ENCODE results near the gene CTNND2. TPM values are rescaled to one million over a fixed set of nuclear protein-coding genes. Genes with fewer than 3 reads are reported as not detected.

CTNND2 gene
- polyA plus RNA-seq, 1 of the 3 experiments (the other 2 are of a cell fraction): not detected

DNA sequence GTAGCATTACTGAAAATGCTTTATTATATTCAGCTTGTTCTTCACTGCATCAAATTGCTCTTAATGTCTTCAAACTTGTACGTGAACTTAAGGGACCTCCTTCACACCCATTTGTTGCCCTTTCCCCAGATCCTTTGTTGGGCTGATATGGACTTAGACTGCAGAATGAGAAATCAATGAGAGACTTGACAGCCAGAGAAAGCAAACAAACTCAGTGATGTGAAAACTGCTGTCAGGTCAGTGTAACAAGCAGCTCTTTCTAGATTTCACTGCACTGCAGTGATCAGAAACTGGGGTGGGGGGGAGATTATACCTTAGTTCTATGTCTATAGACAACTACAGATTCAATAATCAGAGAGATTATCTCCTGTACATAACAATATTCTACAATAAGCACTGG, 652.2 kb downstream of the CTNND2 start:
- CTCF ChIA-PET: interaction anchor here (0.7 kb wide), 1 partner anchor 15 kb away, joined by 3 read pairs; no protein-coding TSS in a partner anchor
- no peaks in the 10 kb centered on the region for H3K79me2 ChIP-seq (ENCODE audit: insufficient read depth)
- no peaks in the 10 kb centered on the region for H3F3A ChIP-seq (replicated peaks; ENCODE audit: insufficient read depth)
- no peaks in the 10 kb centered on the region for H4K20me1 ChIP-seq (ENCODE audit: insufficient read depth)
- POLR2A ChIA-PET: no interaction called here
- H3K9me2 ChIP-seq: no peaks in the 10 kb centered on the region
- WGBS (ENCODE audit: low lambda C conversion rate): 0% methylated on average over 1 of the region's 1 CpG
- TF ChIP-seq TEAD4 (IDR thresholded peaks at IDR 0.05; ENCODE audit: borderline replicate concordance, insufficient read depth) (no peak), RFX5 (IDR thresholded peaks at IDR 0.05; ENCODE audit: low read length) (no peak), FOXJ3 (CRISPR knock-in tag; IDR thresholded peaks at IDR 0.05) (no peak)
- TF ChIP-seq, protein P1, sequence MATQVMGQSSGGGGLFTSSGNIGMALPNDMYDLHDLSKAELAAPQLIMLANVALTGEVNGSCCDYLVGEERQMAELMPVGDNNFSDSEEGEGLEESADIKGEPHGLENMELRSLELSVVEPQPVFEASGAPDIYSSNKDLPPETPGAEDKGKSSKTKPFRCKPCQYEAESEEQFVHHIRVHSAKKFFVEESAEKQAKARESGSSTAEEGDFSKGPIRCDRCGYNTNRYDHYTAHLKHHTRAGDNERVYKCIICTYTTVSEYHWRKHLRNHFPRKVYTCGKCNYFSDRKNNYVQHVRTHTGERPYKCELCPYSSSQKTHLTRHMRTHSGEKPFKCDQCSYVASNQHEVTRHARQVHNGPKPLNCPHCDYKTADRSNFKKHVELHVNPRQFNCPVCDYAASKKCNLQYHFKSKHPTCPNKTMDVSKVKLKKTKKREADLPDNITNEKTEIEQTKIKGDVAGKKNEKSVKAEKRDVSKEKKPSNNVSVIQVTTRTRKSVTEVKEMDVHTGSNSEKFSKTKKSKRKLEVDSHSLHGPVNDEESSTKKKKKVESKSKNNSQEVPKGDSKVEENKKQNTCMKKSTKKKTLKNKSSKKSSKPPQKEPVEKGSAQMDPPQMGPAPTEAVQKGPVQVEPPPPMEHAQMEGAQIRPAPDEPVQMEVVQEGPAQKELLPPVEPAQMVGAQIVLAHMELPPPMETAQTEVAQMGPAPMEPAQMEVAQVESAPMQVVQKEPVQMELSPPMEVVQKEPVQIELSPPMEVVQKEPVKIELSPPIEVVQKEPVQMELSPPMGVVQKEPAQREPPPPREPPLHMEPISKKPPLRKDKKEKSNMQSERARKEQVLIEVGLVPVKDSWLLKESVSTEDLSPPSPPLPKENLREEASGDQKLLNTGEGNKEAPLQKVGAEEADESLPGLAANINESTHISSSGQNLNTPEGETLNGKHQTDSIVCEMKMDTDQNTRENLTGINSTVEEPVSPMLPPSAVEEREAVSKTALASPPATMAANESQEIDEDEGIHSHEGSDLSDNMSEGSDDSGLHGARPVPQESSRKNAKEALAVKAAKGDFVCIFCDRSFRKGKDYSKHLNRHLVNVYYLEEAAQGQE (IDR thresholded peaks at IDR 0.05; ENCODE audit: low read depth, low read length): no peak
- no peak for DNase-seq
- no peak overlapping the region for H3K27ac ChIP-seq (ENCODE audit: low read depth in 2 of 2, low read length in 1 of 2)
- no peak overlapping the region for H3K9ac ChIP-seq
- no peak overlapping the region for H3K4me2 ChIP-seq
- no peaks in the 10 kb centered on the region for H3K36me3 ChIP-seq (replicated peaks in 1 of 2; ENCODE audit: control insufficient read depth in 1 of 2, insufficient read depth in 2 of 2, low read length in 1 of 2)
- H3K4me1 ChIP-seq (ENCODE audit: control insufficient read depth in 1 of 2, insufficient read depth in 2 of 2, low read depth in 1 of 2, low read length in 1 of 2): no peaks in the 10 kb centered on the region
- H3K27me3 ChIP-seq (ENCODE audit: insufficient read depth): no peaks in the 10 kb centered on the region
- H2AFZ ChIP-seq (ENCODE audit: low read depth): no peak overlapping the region
- no peaks in the 10 kb centered on the region for H3K9me3 ChIP-seq
- no peak overlapping the region for H3K4me3 ChIP-seq (ENCODE audit: low read depth in 2 of 2, low read length in 1 of 2)

DNA sequence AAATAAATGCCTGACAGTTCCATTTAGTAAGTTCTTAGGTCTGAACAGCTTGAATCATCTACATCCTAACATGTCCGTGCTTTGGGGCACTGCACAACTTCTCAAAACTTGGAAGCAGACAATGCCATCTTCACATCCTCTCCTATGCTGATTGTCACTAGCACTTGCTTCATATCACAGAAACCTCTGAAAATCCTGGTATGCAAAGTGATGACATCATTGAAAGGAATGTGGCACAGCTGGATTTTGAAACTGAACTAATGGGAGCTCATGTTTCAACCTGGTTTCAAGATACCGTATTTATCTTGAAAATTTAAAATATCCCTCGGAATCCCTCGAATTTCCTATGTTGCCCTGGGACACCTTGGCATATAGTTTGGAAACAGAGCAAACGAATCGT, 653.0 kb downstream of the CTNND2 start:
- POLR2A ChIA-PET: no interaction called here
- Histone ChIP-seq H3K27ac (ENCODE audit: low read depth in 2 of 2, low read length in 1 of 2) (no peak overlapping the region), H3K9me2 (no peaks in the 10 kb centered on the region), H2AFZ (ENCODE audit: low read depth) (no peak overlapping the region), H3K79me2 (ENCODE audit: insufficient read depth) (no peaks in the 10 kb centered on the region), H3K4me1 (ENCODE audit: control insufficient read depth in 1 of 2, insufficient read depth in 2 of 2, low read depth in 1 of 2, low read length in 1 of 2) (no peaks in the 10 kb centered on the region), H3K4me2 (no peak overlapping the region), H3K36me3 (replicated peaks in 1 of 2; ENCODE audit: control insufficient read depth in 1 of 2, insufficient read depth in 2 of 2, low read length in 1 of 2) (no peaks in the 10 kb centered on the region), H3K27me3 (ENCODE audit: insufficient read depth) (no peaks in the 10 kb centered on the region), H3K9ac (no peak overlapping the region), H3K9me3 (no peaks in the 10 kb centered on the region), H3F3A (replicated peaks; ENCODE audit: insufficient read depth) (no peaks in the 10 kb centered on the region), H3K4me3 (ENCODE audit: low read depth in 2 of 2, low read length in 1 of 2) (no peak overlapping the region), H4K20me1 (ENCODE audit: insufficient read depth) (no peaks in the 10 kb centered on the region)
- DNase-seq: no peak
- TF ChIP-seq JUND (IDR thresholded peaks at IDR 0.05): no peak
- no peak for TF ChIP-seq MXI1 (IDR thresholded peaks at IDR 0.05; ENCODE audit: low read depth, low read length)
- TF ChIP-seq, protein P2, sequence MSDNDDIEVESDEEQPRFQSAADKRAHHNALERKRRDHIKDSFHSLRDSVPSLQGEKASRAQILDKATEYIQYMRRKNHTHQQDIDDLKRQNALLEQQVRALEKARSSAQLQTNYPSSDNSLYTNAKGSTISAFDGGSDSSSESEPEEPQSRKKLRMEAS (IDR thresholded peaks at IDR 0.05; ENCODE audit: low read depth): no peak
- no peak for TF ChIP-seq FOSL2 (IDR thresholded peaks at IDR 0.05; ENCODE audit: borderline replicate concordance, low read depth)
- TF ChIP-seq RFX5 (IDR thresholded peaks at IDR 0.05; ENCODE audit: low read length): no peak
- no peak for TF ChIP-seq NRF1 (IDR thresholded peaks at IDR 0.05; ENCODE audit: low read depth, low read length)
- 10% methylated on average over 6 of the region's 6 CpGs for WGBS (ENCODE audit: low lambda C conversion rate)
- CTCF ChIA-PET: interaction anchor here (0.6 to 0.7 kb wide), 2 partner anchors 14 to 612 kb away, joined by 3 read pairs; no protein-coding TSS in a partner anchor

All from SK-N-SH (cell line).